Spinal cord (tissue), 10 donors: ENCODE data around the gene OTOS. TPM values are rescaled to one million over a fixed set of nuclear protein-coding genes. Genes with fewer than 3 reads are reported as not detected.

Experiments
- DNase-seq, 6 donors: peaks; one replicate each; pipeline versions ENCODE4 v3.0.0 to v3.0.0-alpha.2; 2013 to 2015; ENCODE audit warnings: low spot score in 6 of 6, low read depth in 4 of 6
- H3K27ac ChIP-seq: one replicate; pipeline ENCODE4 v1.5.1; 2013; ENCODE audit warnings: low read depth, low read length, control low read depth
- H3K27me3 ChIP-seq: one replicate; pipeline ENCODE4 v1.6.1; 2013; ENCODE audit warnings: low read length; ENCODE audit not compliant: control insufficient read depth, insufficient read depth
- H3K36me3 ChIP-seq: one replicate; pipeline ENCODE4 v1.6.1; 2013; ENCODE audit warnings: low read length; ENCODE audit not compliant: control insufficient read depth, insufficient read depth
- H3K4me1 ChIP-seq: one replicate; pipeline ENCODE4 v1.6.1; 2013; ENCODE audit warnings: low read length; ENCODE audit not compliant: control insufficient read depth, insufficient read depth
- H3K4me3 ChIP-seq: one replicate; pipeline ENCODE4 v1.5.1; 2013; ENCODE audit warnings: low read depth, low read length, control low read depth
- H3K9me3 ChIP-seq: one replicate; pipeline ENCODE4 v1.6.1; 2013; ENCODE audit warnings: low read length; ENCODE audit not compliant: control insufficient read depth, insufficient read depth
- WGBS: methylation state at CpG from one replicate; pipeline ENCODE4 v1.1.5; 2013; ENCODE audit warnings: missing lambda C conversion rate; ENCODE audit not compliant: insufficient coverage; 5-methylcytosine and 5-hydroxymethylcytosine counted together
- polyA plus RNA-seq, 2 donors: library from polyadenylated mRNA; unstranded; fragments of 120-200 nt; gene quantifications; one replicate each; pipeline ENCODE4 v1.2.1, GENCODE V29; 2013; ENCODE audit not compliant: insufficient read length in 2 of 2
- total RNA-seq, 2 donors: library from RNA; depleted of rRNA in 1 of 2; stranded (reverse); fragments of 120-200 nt in 1 of 2; fragments of >200 nt in 1 of 2; gene quantifications; one replicate each; pipeline versions ENCODE4 v1.2.3 to v1.2.4, GENCODE V29; 2013 to 2014
- donor health status: healthy.

The OTOS gene
- total and polyA plus RNA-seq, 4 donors = 0.39 to 0.55 TPM; not detected in 2

DNA sequence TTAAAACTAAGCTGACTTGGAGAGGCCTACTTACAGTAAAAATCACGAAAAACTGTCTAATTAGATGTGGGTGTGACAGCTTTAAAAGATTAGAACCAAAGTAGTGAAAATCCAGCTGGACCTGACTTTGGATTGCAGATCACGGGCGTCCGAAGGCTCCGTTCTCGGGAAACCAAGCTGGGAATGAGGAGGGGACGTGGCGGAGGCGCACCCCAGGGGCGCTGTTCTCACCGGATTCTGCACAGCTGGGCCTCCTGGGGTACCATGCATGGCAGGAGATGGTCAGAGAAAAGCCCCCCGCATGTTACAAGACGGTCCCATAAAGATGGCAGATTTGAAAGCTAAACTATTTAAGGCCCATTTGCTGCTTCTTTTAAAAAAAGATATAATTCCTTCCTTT is 5.0 kb upstream of the OTOS start:
- peak in 1 of 6 donors; percentile 3 for DNase-seq
- Histone ChIP-seq H3K9me3 (no peaks in the 10 kb centered on the region), H3K27ac (no peak overlapping the region), H3K4me3 (no peak overlapping the region), H3K27me3 (no peaks in the 10 kb centered on the region), H3K4me1 (peaks cover 45% of the 10 kb centered on the region), H3K36me3 (no peaks in the 10 kb centered on the region)
- 70% methylated on average over 12 of the region's 13 CpGs for WGBS

DNA sequence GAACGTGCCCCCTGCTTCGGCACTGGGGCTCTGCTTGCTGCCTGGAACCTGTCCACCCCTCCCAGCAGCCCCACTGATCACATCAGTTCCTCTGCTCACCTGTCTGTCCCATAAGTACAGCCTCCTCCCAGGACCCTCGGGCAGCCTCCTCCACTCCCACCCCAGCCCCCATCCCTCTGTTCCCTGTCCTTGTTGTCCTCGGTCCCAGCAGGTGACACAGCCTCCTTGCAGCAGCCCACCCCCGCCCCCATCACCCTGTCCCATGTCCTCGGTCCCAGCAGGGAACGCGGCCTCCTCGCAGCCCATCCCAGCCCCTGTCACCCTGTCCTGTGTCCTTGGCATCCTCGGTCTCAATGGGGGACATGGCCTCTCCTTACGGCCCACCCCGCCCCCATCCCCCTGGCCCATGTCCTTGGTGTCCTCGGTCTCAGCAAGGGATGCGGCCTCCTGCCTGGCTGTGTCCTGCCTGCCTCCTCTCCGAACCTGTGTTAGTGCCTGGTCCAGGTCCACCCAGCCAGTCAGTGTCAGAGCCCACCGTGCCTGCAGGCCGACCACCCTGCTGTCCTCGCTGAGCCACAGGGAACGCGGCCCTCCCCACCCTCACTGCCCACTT is 4.3 kb upstream of the OTOS start:
- H3K36me3 ChIP-seq = no peaks in the 10 kb centered on the region
- peaks cover 46% of the 10 kb centered on the region for H3K4me1 ChIP-seq
- DNase-seq = no peak
- H3K27me3 ChIP-seq = no peaks in the 10 kb centered on the region
- no peak overlapping the region for H3K4me3 ChIP-seq
- no peaks in the 10 kb centered on the region for H3K9me3 ChIP-seq
- no peak overlapping the region for H3K27ac ChIP-seq
- WGBS = 85% methylated on average over 20 of the region's 20 CpGs

DNA sequence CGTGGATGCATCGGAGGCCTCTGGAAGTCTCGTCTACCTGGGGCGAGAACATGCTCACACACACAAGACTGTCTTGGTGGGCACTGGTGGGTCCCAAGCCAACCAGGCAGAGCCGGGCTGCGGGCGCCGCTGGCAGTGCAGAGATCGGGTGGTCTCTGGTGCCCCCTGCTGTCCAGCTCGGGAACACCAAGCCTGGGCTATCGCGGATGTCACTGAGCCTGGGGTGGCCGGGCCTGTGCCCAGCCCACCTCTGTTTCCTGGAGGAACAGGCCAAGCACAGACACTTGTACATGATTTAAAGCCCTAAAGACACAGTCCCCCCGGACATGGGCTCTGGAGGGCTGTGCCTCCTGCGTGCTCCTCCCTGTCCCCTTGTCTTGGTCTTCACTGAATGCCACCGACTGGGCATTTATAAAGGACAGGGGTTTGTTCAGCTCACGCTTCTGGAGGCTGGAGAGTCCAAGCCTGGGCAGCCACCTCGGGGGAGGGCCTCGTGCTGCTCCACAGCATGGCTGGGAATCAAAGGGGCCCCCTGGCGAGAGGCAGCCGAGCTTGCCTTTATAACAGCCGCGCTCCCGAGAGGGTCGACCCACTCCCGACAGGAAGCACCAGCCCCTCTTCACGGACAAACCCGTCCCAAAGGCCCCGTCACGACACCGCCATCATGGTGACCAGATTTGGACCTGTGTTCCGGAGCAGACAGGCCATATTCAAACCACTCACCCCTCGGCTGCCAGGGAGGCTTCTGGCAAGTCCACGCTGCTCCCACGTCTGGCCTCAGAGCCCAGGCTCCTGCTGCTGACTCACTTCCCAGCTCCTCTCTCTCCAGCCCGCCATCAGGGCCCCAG is 3.6 kb upstream of the OTOS start:
- peaks cover 46% of the 10 kb centered on the region for H3K4me1 ChIP-seq
- WGBS = 35% methylated on average over 36 of the region's 36 CpGs
- no peaks in the 10 kb centered on the region for H3K9me3 ChIP-seq
- no peak overlapping the region for H3K4me3 ChIP-seq
- H3K27ac ChIP-seq = no peak overlapping the region
- H3K36me3 ChIP-seq = no peaks in the 10 kb centered on the region
- no peaks in the 10 kb centered on the region for H3K27me3 ChIP-seq
- DNase-seq = peak in 4 of 6 donors; percentile 43 to 93 (median 72)

DNA sequence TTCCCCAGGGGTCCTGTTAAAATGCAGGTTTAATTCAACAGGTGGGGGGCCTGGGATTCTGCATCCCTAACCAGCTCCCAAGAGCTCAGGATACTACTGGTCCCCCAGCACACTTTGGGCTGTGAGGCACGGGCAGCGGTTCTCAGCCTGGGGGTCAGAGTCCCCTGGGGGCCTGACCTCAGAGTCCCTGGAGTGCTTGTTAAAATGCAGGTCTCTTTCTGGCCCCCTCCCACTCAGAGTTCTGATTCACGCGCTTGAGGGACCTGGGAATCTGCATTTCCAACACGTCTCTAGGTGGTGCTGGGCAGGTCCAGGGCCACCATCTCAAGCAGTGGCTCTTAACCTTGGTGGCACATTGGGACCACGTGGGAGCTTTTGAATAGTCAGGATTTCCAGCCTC is 2.8 kb upstream of the OTOS start:
- Histone ChIP-seq H3K9me3 (no peaks in the 10 kb centered on the region), H3K27me3 (no peaks in the 10 kb centered on the region), H3K27ac (no peak overlapping the region), H3K4me3 (no peak overlapping the region), H3K4me1 (peaks cover 46% of the 10 kb centered on the region), H3K36me3 (no peaks in the 10 kb centered on the region)
- 71% methylated on average over 6 of the region's 6 CpGs for WGBS
- no peak for DNase-seq

DNA sequence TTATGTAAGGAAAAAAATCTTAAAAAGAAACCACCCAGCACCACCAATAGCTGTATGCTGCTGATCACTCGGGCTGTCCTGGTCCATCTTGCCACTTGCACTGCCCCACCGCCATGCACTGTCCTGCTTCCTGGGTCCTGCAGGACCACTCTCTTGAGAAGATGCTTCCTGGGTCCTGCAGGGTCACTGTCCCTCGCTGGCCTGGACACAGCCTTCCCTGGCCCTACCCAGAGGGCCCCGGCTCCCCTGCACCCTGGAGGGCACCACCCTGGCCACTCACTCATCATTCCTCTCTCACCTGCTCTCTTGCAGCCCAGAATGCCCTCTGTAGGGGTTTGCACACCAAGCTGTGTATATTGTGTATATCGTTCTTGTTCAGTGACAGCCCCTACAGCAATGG is 2.4 kb upstream of the OTOS start:
- 89% methylated on average over 5 of the region's 5 CpGs for WGBS
- DNase-seq = no peak

DNA sequence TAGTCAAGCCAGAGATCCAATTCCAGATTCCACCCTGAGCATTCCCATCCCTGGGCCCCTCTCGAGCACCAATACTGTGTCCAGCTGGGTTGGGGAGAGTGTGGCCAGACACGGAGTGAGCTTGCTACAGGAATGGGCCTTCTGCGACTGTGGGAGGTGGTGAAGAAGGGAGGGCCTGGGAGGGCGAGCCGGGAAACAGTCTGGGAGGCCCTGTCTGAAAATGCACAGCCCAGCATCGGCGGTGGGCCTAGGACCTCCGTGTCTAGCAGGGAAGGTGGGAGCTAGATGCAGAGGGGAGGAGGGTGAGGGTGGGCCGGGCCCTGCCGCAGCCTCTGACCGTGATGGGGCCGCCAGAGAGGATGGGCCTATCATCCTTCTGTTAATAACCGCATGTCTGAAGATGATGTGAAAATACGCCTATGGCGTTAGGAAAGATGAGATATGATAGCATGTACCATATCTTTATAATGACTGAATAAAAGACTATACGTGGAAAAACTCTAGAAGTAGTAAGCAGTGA is 1.9 kb upstream of the OTOS start:
- Histone ChIP-seq H3K4me1 (peaks cover 46% of the 10 kb centered on the region), H3K4me3 (no peak overlapping the region), H3K36me3 (no peaks in the 10 kb centered on the region), H3K9me3 (no peaks in the 10 kb centered on the region), H3K27me3 (no peaks in the 10 kb centered on the region), H3K27ac (no peak overlapping the region)
- WGBS = 86% methylated on average over 7 of the region's 16 CpGs
- no peak for DNase-seq

More for the DNA sequence above, 2.4 kb upstream of the OTOS start:
- H3K9me3 ChIP-seq = no peaks in the 10 kb centered on the region
- H3K4me1 ChIP-seq = peaks cover 46% of the 10 kb centered on the region
- no peak overlapping the region for H3K27ac ChIP-seq
- H3K4me3 ChIP-seq = no peak overlapping the region
- H3K27me3 ChIP-seq = no peaks in the 10 kb centered on the region
- H3K36me3 ChIP-seq = no peaks in the 10 kb centered on the region

DNA sequence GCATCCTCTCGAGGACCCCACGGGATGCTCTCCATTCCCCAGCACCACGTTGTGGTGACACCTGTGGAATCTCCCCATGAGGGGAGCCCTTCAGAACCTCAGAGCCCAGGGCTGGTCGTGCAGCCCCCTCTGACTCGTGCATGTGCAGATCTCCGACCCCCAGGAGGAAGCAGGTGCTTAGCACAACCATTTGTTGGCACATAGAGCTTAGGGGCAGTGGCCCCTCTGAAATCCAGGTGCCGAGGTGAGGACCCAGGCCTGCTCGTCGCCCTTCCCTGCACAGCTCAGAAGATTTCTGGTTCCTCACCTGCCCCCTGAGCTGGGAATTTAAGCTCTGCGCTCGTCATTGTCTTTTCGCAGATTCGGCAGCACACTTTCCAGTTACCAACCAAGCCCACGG is 1.3 kb upstream of the OTOS start:
- no peak for DNase-seq
- Histone ChIP-seq H3K9me3 (no peaks in the 10 kb centered on the region), H3K4me1 (peaks cover 45% of the 10 kb centered on the region), H3K4me3 (no peak overlapping the region), H3K27ac (no peak overlapping the region), H3K36me3 (no peaks in the 10 kb centered on the region), H3K27me3 (no peaks in the 10 kb centered on the region)
- 89% methylated on average over 14 of the region's 14 CpGs for WGBS

DNA sequence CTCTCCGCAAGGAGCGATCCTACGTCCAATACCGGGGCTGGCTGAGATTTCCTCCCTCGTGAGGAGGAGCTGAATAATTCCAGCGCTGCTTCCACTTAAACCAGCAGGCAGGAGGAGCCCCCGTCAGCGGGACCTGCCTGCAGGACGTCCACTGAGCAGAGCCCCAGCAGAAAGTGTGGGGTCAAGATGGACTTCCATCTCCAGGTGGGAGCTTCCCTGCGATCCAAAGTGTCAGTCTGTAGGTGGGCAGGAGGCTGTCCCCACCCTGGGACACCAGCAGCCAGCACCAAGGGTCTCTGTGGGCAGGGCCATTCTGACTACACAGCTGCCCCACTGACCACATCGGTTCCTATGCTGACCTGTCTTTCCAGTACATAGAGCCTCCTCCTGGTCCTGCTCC is 462 bp upstream of the OTOS start:
- Histone ChIP-seq H3K4me3 (no peak overlapping the region), H3K27ac (no peak overlapping the region), H3K27me3 (no peaks in the 10 kb centered on the region), H3K4me1 (peaks cover 42% of the 10 kb centered on the region), H3K9me3 (no peaks in the 10 kb centered on the region), H3K36me3 (no peaks in the 10 kb centered on the region)
- WGBS = 56% methylated on average over 11 of the region's 11 CpGs
- no peak for DNase-seq

DNA sequence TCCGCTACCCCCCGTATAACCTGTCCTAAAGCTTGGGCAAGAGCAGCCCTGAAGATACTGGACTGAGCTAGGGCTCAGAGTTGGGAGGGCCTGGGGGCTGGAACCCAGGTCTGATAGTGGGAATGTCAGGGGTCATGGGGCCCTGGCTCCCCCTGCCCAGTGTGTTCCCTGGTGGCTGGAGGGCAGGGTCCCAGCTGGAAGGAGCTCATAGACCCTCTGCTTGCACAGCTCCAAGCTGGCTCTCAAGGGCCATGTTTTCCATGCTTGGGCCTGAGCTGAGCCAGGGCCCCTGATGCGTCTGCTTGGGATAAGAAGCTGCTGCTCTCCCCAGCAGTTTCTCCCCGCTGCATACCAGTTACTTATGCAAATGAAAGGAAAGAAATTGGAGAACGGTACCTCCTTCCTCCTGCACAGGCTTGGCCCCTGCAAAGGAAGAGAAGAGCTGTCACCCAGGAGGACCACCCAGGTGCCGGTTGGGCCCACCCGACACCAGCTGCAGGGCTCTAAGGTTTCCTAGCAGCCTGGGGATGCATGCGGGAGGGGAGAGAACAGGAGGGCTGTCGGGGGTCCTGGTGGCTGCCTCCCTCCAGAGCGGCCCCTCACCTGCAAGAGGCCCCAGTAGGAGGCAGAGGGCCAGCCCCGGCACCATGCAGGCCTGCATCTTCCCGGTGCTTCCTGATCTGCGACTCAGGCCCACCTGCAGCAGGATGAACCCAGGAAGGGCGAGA is 628 bp downstream of the OTOS start:
- Histone ChIP-seq H3K4me3 (no peak overlapping the region), H3K36me3 (peaks cover 3% of the 10 kb centered on the region), H3K27me3 (no peaks in the 10 kb centered on the region), H3K4me1 (peaks cover 45% of the 10 kb centered on the region), H3K9me3 (no peaks in the 10 kb centered on the region), H3K27ac (no peak overlapping the region)
- DNase-seq = no peak
- 46% methylated on average over 9 of the region's 14 CpGs for WGBS
